ENCODE measurements around the gene PHF11.
"Not testable (repeated sequence)": the region's sequence is repeated elsewhere in the genome, so short reads cannot be mapped to it uniquely, and the experiment has no call there.

Gene PHF11

DNA sequence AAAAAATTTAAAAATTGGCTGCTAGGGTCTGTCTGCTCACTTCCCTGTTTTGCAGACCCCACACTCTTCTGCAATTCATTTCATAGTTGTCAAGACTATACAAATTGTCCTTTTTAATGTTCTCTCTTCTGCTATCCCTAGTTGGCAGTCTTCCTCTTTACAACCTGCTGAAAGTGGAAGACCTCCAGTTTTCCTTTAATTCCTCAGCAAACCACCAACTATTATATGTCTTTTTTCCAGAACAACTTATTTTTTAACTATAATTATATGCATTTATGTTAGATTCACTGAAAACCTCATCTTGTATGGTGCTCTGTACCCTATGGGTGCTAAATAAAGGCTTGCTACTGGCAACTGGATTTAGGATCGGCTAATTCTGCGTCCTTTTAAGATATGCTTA, 1.1 kb upstream of the PHF11 start:
- Histone ChIP-seq H3K79me2 (ENCODE audit: low read length) (no peaks in the 10 kb centered on the region; the same call in 1 of the 2 replicates), H3K4me1 (ENCODE audit: low read length) (peaks cover 22% of the 10 kb centered on the region), H2AFZ (ENCODE audit: low read depth, low read length) (no peak overlapping the region), H3K27me3 (ENCODE audit: low read depth, low read length) (no peaks in the 10 kb centered on the region), H3K27ac (ENCODE audit: low read length) (peak overlapping the region; percentile 79), H3K4me3 (ENCODE audit: low read length) (peak overlapping the region; percentile 87), H3K4me2 (ENCODE audit: low read length) (peak overlapping the region; percentile 46), H4K20me1 (ENCODE audit: insufficient read depth, low read length) (no peaks in the 10 kb centered on the region; the same call in 1 of the 2 replicates), H3K36me3 (replicated peaks; ENCODE audit: low read depth, low read length) (peaks cover 19% of the 10 kb centered on the region), H3K9me3 (ENCODE audit: insufficient read depth, low read length) (no peaks in the 10 kb centered on the region), H3K9ac (ENCODE audit: low read length) (peak overlapping the region; percentile 77)
- TF ChIP-seq EZH2phosphoT487 (IDR thresholded peaks at IDR 0.05; ENCODE audit: low read depth), result no peak
- TF ChIP-seq, protein P1, sequence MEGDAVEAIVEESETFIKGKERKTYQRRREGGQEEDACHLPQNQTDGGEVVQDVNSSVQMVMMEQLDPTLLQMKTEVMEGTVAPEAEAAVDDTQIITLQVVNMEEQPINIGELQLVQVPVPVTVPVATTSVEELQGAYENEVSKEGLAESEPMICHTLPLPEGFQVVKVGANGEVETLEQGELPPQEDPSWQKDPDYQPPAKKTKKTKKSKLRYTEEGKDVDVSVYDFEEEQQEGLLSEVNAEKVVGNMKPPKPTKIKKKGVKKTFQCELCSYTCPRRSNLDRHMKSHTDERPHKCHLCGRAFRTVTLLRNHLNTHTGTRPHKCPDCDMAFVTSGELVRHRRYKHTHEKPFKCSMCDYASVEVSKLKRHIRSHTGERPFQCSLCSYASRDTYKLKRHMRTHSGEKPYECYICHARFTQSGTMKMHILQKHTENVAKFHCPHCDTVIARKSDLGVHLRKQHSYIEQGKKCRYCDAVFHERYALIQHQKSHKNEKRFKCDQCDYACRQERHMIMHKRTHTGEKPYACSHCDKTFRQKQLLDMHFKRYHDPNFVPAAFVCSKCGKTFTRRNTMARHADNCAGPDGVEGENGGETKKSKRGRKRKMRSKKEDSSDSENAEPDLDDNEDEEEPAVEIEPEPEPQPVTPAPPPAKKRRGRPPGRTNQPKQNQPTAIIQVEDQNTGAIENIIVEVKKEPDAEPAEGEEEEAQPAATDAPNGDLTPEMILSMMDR (IDR thresholded peaks at IDR 0.05; ENCODE audit: low read depth, low read length), result peak; percentile 34

DNA sequence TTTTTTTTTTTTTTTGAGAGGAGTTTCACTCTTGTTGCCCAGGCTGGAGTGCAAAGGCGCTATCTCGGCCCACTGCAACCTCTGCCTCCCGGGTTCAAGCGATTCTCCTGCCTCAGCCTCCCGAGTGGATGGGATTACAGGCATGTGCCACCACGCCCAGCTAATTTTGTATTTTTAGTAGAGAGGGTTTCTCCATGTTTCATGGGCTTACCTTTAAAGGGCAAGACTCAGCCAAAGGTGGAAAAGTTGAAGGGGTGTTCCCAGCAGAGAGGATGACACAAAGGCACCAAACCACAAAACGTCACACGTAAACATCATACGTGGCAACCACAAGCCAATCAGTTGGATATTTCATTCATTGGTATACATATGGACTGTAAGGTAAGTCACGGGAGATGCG, 1.1 kb downstream of the PHF11 start:
- H4K20me1 ChIP-seq (ENCODE audit: insufficient read depth, low read length); H2AFZ ChIP-seq (ENCODE audit: low read depth, low read length); H3K27me3 ChIP-seq (ENCODE audit: low read depth, low read length); H3K79me2 ChIP-seq (ENCODE audit: low read length); H3K9ac ChIP-seq (ENCODE audit: low read length); H3K9me3 ChIP-seq (ENCODE audit: insufficient read depth, low read length): not testable (repeated sequence)
- Histone ChIP-seq H3K36me3 (replicated peaks; ENCODE audit: low read depth, low read length) (peaks cover 27% of the 10 kb centered on the region), H3K4me1 (ENCODE audit: low read length) (peaks cover 22% of the 10 kb centered on the region), H3K27ac (ENCODE audit: low read length) (peak overlapping the region; percentile 79; the same call in 1 of the 2 replicates), H3K4me2 (ENCODE audit: low read length) (peak overlapping the region; percentile 88), H3K4me3 (ENCODE audit: low read length) (peak overlapping the region; percentile 87)

DNA sequence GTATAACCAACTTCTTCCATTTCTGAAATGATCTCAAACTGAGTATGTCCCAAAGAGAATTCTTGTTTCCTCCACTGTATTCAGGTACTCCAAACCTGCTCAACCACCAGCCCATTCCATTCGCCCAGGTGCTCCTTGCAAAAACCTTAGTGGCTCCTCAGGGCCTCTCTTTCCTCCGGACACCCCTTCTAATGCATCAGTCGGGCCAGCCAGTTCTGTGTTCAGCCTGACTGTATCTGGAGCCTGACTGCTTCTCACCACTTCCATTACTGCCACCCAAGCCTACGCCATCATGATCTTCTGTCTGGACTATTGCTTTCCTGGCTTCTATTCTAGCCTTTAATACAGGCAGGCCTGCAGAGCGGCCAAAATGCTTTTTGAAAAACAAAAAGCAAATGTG, 1.5 kb downstream of the PHF11 start:
- H3K79me2 ChIP-seq (ENCODE audit: low read length), result no peaks in the 10 kb centered on the region; the same call in 1 of the 2 replicates
- peak overlapping the region; percentile 88; the same call in 1 of the 2 replicates for H3K4me2 ChIP-seq (ENCODE audit: low read length)

DNA sequence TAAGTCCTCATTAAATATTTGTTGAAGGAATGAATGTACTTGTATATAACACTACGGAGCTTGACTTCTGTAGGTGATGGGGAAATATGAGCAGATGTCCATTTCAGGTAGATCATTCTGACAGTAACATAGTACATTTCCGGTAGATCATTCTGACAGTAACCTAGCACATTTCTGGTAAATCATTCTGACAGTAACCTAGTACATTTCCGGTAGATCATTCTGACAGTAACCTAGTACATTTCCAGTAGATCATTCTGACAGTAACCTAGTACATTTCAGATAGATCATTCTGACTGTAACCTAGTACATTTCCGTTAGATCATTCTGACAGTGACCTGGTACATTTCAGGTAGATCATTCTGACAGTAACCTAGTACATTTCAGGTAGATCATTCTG, 2.5 kb downstream of the PHF11 start:
- H3K4me1 ChIP-seq (ENCODE audit: low read length), result peaks cover 22% of the 10 kb centered on the region
- no peak for TF ChIP-seq EZH2phosphoT487 (IDR thresholded peaks at IDR 0.05; ENCODE audit: low read depth)
- TF ChIP-seq, protein P1 (IDR thresholded peaks at IDR 0.05; ENCODE audit: low read depth, low read length), result no peak
- H3K36me3 ChIP-seq (replicated peaks; ENCODE audit: low read depth, low read length), result peaks cover 34% of the 10 kb centered on the region
- no peak overlapping the region for H3K4me2 ChIP-seq (ENCODE audit: low read length)
- H3K27ac ChIP-seq (ENCODE audit: low read length), result no peak overlapping the region
- H3K27me3 ChIP-seq (ENCODE audit: low read depth, low read length), result no peaks in the 10 kb centered on the region
- no peak overlapping the region for H3K9ac ChIP-seq (ENCODE audit: low read length)
- no peaks in the 10 kb centered on the region; the same call in 1 of the 2 replicates for H4K20me1 ChIP-seq (ENCODE audit: insufficient read depth, low read length)
- no peaks in the 10 kb centered on the region for H3K9me3 ChIP-seq (ENCODE audit: insufficient read depth, low read length)
- H2AFZ ChIP-seq (ENCODE audit: low read depth, low read length), result no peak overlapping the region
- no peaks in the 10 kb centered on the region; the same call in 1 of the 2 replicates for H3K79me2 ChIP-seq (ENCODE audit: low read length)
- H3K4me3 ChIP-seq (ENCODE audit: low read length), result no peak overlapping the region

More for the DNA sequence above, 1.5 kb downstream of the PHF11 start:
- H3K4me3 ChIP-seq (ENCODE audit: low read length), result no peak overlapping the region
- TF ChIP-seq, protein P1 (IDR thresholded peaks at IDR 0.05; ENCODE audit: low read depth, low read length), result no peak
- no peak for TF ChIP-seq EZH2phosphoT487 (IDR thresholded peaks at IDR 0.05; ENCODE audit: low read depth)
- no peaks in the 10 kb centered on the region for H3K9me3 ChIP-seq (ENCODE audit: insufficient read depth, low read length)
- peaks cover 27% of the 10 kb centered on the region for H3K36me3 ChIP-seq (replicated peaks; ENCODE audit: low read depth, low read length)
- H4K20me1 ChIP-seq (ENCODE audit: insufficient read depth, low read length), result no peaks in the 10 kb centered on the region; the same call in 1 of the 2 replicates
- H3K27me3 ChIP-seq (ENCODE audit: low read depth, low read length), result no peaks in the 10 kb centered on the region
- H3K27ac ChIP-seq (ENCODE audit: low read length), result 0 out of 2 replicates have a peak overlapping the region, but pooled peaks have one; percentile 8
- H3K4me1 ChIP-seq (ENCODE audit: low read length), result peaks cover 22% of the 10 kb centered on the region
- H2AFZ ChIP-seq (ENCODE audit: low read depth, low read length), result no peak overlapping the region
- H3K9ac ChIP-seq (ENCODE audit: low read length), result no peak overlapping the region
